A549 treated with ZK216348 at 1 μM for 4 hours (cell line): ENCODE measurements around the gene HSDL1. TPM values are rescaled to one million over a fixed set of nuclear protein-coding genes. Genes with fewer than 3 reads are reported as not detected.

Source experiments
- total RNA-seq: library from RNA; stranded (reverse); fragments of 200-300 nt; extraction: Qiagen RNA extraction; gene quantifications from 5 replicates; pipeline ENCODE4 v1.2.3, GENCODE V29; 2022; ENCODE audit warnings: low read depth

Gene HSDL1
- 14.6 to 19.7 TPM (median 18.5 TPM) in 5 replicates for total RNA-seq

GRCh38 chr16:84144859-84145639 lies at the start of gene HSDL1, which contains the start of gene DNAAF1:
Gene HSDL1 (minus strand): TSS chr16:84145177. CDS start chr16:84131321, 13,856 bp downstream.
Gene DNAAF1 (plus strand): TSS chr16:84145308. CDS start chr16:84145441, 133 bp downstream.

GRCh38 chr16:84190731-84191388 lies 45.9 kb upstream of the HSDL1 start, which contains the start of gene ADAD2:
Gene ADAD2 (plus strand): TSS chr16:84191157. CDS start chr16:84191231, 74 bp downstream.

GRCh38 chr16:84186685-84187437 lies 41.9 kb upstream of the HSDL1 start, which contains the start of gene TAF1C:
Gene TAF1C (minus strand): TSS chr16:84187057. CDS start chr16:84184988, 2,069 bp downstream.

GRCh38 chr16:84116720-84117493 lies 28.1 kb downstream of the HSDL1 start, which contains the start of gene MBTPS1:
Gene MBTPS1 (minus strand): TSS chr16:84116942. CDS start chr16:84101783, 15,159 bp downstream.

Other genes with a start within 250 kb of the HSDL1 start
- 1.3 to 1.9 TPM (median 1.8 TPM) in 5 replicates for gene MLYCD, start 246.1 kb downstream of the HSDL1 start, total RNA-seq
- gene OSGIN1, start 191.9 kb downstream of the HSDL1 start, total RNA-seq, result 20.4 to 40.0 TPM (median 24.5 TPM) in 5 replicates
- 1.7 to 4.0 TPM (median 1.9 TPM) in 5 replicates for gene NECAB2, start 176.9 kb downstream of the HSDL1 start, total RNA-seq
- not detected in 5 replicates for gene SLC38A8, start 102.4 kb downstream of the HSDL1 start, total RNA-seq
- 34.2 to 49.0 TPM (median 46.7 TPM) in 5 replicates for gene MBTPS1, start 28.2 kb downstream of the HSDL1 start, total RNA-seq
- 0.18 to 0.28 TPM (median 0.22 TPM) in 4 of 5 replicates, not detected in the other for gene DNAAF1, start 131 bp upstream of the HSDL1 start, total RNA-seq
- 16.1 to 37.0 TPM (median 31.8 TPM) in 5 replicates for gene TAF1C, start 41.9 kb upstream of the HSDL1 start, total RNA-seq
- gene ADAD2, start 46.0 kb upstream of the HSDL1 start, total RNA-seq, result not detected in 5 replicates
- not detected in 5 replicates for gene KCNG4, start 94.8 kb upstream of the HSDL1 start, total RNA-seq
- not detected in 5 replicates for gene WFDC1, start 149.7 kb upstream of the HSDL1 start, total RNA-seq
- gene ATP2C2, start 223.4 kb upstream of the HSDL1 start, total RNA-seq, result 0.09 to 0.51 TPM (median 0.19 TPM) in 4 of 5 replicates, not detected in the other